NCI-H128 (cell line): ENCODE data around the gene APOM.
A peak's percentile ranks its signal among the peaks of the same experiment; 100 is the strongest.

Source experiments
- DNase-seq: peaks from one replicate; lab custom pipeline; 2025; ENCODE audit not compliant: unreplicated experiment; lab: John Stamatoyannopoulos, UW

APOM gene

DNA sequence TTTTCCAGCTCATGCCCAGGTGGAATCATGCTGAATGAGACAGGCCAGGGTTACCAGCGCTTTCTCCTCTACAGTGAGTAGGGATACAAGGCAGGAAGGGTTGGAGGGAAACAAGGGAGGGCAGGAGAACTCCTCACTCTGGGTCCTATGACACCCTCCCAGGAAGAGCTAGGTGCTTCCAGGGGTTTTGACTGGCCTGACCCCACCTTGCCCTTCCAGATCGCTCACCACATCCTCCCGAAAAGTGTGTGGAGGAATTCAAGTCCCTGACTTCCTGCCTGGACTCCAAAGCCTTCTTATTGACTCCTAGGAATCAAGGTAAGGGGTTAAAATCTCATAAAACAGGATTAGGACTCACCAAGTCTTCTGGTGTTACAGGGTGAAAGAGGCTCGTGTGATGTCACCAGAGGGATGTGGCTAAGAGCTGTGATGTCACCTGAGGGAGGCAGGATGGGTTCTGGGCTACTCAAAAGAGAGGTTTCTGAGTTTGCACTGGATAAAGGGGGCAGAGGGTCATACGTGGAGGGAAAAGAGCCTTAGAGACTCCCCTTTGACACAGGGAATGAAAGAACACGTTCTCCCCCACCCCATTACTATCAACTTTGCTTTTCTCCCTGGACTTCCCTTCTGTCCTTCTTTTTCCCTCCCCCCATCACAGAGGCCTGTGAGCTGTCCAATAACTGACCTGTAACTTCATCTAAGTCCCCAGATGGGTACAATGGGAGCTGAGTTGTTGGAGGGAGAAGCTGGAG lies 1.9 kb downstream of the APOM start:
- no peak for DNase-seq

GRCh38 chr6:31658158-31658688 lies 2.5 kb downstream of the APOM start:
- DNase-seq, result no peak

DNA sequence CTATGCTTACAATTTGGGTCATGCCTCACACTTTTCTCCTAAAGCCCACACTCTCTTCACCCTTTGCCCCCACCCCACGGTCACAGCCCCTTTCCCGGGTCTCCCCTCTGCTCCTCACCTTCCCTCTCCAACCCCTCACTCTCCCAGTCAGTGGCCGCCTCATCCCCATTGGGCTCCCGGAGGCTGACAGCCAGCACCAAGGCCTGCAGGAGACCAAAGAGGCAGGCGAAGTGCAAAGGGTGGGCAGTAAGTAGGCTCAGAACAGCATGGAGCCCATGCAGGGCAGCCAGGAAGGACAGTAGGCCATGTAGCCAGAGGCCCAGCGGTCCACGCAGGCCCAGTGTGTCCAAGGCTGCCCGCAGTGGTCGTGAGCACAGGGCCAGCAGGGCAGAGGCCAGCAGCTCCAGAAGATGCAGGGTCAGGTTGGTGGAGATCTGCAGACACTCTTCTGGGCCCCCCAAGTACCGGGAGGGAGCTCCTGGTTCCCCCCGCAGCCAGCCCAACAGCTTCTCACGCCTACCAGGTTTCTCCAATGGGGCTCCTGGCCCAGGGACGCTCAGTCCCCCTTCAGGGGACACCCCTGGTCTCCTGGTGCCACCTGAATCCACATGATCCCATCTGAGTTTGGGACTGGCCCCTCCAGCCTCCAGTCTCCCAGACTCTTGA lies 3.4 kb downstream of the APOM start:
- DNase-seq, result no peak

DNA sequence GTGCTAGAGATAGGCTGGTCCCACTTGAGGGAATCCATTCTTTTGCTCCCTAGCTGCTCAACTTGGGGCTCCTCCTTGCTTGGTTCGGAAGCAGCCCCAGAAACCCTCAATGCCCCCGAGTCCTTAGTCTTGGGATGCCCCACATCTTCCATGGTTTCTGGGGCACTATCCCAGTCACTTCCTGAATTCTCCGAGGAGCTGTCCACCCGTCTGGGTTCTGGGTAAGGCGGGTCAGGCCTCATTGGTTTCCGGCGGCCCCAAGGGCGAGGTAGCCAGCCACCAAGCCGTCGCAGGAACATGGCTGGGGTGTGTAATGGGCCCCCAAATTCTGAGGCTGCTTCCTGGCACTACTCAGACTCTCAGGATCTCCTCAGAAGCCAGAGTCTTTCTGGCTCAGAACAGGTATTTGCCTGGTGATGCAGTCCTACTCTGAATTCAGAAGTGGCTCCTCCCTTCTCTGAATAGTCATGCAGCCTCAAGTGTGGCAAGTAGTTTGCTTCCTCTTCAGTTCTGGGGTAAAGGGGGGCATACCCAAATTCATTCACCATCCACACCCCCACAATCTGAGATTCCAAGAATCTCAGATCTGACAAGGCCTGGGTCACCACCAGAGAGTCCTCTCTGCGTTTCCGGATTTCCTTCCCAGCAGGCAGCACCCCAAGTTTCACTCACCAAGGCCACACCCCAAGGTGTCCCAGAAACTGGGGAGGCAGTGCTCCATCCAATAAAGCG lies 4.1 kb downstream of the APOM start:
- DNase-seq, result no peak

- peak; percentile 44 for DNase-seq
Observed at GRCh38 chr6:31660381-31661261, 4.9 kb downstream of the APOM start, which contains the start of gene C6orf47. C6orf47 (minus strand) TSS chr6:31660778; CDS start chr6:31659947, 831 bp downstream.

- DNase-seq, result no peak
Observed at GRCh38 chr6:31661262-31662123, 5.8 kb downstream of the APOM start.

DNA sequence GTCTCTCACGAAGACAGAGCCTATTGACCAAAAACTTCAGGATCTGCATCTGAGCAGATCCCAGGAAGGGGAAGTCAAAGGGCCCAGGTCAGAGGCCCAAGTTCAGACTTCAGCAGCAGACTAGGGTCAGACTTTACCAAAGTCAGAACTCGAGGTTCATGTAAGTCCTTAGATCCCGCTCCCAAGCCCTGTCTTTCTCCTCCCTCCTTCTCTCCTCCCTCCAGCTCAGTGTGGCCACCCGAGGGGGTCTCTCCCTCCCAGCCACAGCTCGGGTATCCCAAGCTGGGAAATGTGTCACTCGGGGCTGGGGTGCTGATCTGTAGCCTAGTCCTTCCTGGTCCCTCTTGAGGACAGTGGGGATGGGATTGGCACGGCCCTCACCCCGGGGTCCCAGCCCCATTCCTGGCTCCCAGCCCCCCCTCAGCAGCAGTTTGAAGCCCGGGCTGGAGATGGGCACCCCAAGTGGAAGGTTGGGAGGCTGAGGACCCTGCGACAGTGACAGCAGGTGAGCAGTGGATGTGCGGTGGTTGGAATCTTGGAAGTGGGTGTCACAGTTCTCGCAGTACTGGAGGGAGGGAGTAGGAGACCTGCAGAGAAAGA lies 6.5 kb downstream of the APOM start:
- no peak for DNase-seq

DNA sequence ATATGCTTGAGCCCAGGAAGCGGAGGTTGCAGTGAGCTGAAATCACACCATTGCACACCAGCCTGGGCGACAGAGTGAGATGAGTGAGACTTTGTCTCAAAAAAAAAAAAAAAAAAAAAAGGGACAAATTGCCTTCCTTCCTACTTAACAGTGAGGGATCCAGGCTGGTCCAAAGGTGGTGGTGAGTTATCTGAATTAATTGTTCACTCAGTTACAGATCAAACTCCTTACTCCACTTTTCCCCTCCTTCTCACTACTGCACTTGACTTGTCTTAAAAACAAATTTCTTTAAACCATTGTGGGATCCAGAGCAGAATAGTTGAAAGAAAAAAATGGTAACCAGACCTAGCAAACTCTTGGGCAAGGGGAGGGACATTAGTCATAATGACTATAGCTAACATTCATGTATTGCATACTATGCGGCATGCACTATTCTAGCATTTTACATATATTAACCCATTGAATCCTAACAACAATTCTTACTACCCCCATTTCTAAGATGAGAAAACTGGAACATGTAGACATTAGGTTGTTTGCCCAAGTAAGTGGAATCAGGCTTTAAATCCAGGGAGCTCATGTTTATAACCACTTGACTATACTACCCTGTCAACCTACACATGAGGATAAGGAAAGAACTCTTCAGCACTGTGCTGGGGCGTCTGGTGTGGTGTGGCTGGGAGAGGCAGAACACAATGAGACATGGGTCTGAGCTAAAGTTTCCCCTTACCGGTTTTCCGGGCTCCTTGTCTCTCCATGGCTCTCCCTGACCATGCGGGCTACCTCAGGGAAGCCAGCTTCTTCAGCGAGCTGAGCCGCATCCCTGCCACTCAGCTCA lies 7.6 kb downstream of the APOM start:
- no peak for DNase-seq

- DNase-seq, result no peak
Observed at GRCh38 chr6:31663961-31664789, 8.5 kb downstream of the APOM start.

DNA sequence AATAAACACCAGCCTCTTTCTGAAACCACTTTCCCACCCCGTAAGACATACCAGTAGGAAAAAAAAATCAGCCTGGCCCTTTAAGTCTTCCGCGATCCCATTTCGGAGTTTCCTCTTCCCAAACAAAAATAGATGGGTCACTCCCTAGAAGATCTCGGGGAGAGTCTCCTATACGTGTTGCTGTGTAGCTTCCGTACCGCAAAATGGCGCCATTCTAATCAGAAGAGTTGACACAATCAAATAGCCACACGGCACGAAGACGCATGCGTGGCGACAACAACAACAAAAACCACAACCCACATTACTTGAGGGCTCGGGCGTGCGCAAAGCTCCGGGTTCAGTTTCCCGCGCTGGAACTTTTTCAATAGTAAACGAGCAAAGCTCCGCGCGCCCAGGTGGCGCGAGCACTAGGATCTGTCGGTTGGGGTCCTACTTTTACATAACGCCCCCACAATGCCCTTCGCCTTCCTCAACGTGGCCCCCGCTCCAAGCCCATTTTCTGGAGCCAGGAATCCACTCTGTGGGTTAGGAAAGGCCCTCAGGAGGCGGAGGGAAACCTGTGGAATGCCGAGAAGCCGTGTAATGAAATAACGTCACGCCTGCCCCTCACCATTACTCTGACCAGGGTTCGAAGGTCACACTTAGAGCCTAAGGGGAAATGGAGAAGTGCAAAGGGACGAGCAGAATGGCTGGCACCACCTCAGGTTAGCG lies 9.3 kb downstream of the APOM start, which contains the start of gene GPANK1:
TSS of gene GPANK1 (minus strand) at position 208 of the 711 bp plus-strand sequence. CDS start 519 bp downstream, outside the sequence.
- DNase-seq, result peak; percentile 81

- peak; percentile 95 for DNase-seq
Observed at GRCh38 chr6:31665501-31666336, 10.0 kb downstream of the APOM start, which contains the start of gene CSNK2B. CSNK2B (plus strand) TSS chr6:31666080; CDS start chr6:31666832, 752 bp downstream.

DNA sequence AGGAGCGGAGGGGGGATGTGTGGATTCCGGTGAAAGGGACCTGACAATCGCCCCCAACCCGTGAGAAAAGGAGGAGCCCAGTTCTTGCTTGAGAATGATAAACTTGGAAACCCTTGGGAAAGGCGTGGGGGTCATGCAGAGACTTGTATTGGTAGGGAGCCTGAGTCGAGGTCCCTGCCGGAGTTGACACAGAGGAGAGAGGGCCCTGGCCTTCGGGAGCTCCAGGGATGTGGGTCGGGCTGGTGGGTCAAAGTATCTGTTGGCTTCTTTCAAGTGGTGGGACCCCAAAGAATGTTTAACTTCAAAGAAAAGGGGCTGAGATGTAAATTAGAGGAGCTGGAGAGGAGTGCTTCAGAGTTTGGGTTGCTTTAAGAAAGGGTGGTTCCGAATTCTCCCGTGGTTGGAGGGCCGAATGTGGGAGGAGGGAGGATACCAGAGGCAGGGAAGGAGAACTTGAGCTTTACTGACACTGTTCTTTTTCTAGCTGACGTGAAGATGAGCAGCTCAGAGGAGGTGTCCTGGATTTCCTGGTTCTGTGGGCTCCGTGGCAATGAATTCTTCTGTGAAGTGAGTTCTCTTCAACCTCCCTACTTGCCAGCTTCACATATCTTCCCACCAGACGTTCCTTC lies 10.8 kb downstream of the APOM start:
- DNase-seq, result no peak

DNA sequence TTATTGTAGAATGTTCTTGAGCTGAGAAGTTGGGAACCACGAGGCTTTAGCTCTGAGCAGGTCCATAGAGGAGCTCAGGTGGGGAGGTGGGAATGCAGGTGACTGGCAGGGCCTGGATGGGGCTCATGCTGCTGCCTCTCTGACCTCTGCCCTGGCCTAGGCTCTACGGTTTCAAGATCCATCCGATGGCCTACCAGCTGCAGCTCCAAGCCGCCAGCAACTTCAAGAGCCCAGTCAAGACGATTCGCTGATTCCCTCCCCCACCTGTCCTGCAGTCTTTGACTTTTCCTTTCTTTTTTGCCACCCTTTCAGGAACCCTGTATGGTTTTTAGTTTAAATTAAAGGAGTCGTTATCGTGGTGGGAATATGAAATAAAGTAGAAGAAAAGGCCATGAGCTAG lies 14.0 kb downstream of the APOM start, which contains the start of gene LY6G5B:
TSS of gene LY6G5B (plus strand) at position 301 of the 400 bp plus-strand sequence. CDS start 975 bp downstream, outside the sequence.
- no peak for DNase-seq

- DNase-seq, result no peak
Observed at GRCh38 chr6:31676322-31676903, 20.7 kb downstream of the APOM start.

GRCh38 chr6:31676904-31677303 lies 21.2 kb downstream of the APOM start:
- no peak for DNase-seq
